Stimulated activated CD4-positive, alpha-beta T cell treated with anti-CD3 and anti-CD28 coated beads, TNF-alpha, amount 100 ng/mL, for 24 hours (primary cell): ENCODE data around the gene XRN1.
"Not testable (repeated sequence)": the region's sequence is repeated elsewhere in the genome, so short reads cannot be mapped to it uniquely, and the experiment has no call there.

Source experiments
- DNase-seq, 3 experiments: peaks; one replicate each; pipeline ENCODE4 v3.0.0-alpha.2; 2020; ENCODE audit warnings: low read depth in 3 of 3

The XRN1 gene

GRCh38 chr3:142447852-142448823 is at the start of gene XRN1:
XRN1 (minus strand) TSS chr3:142448037; CDS start chr3:142447944, 93 bp downstream.
- DNase-seq: peak; percentile 84 to 92 (median 90)

- DNase-seq: no peak
These were observed 47.3 kb upstream of the XRN1 start for GRCh38 chr3:142495103-142495502.

DNA sequence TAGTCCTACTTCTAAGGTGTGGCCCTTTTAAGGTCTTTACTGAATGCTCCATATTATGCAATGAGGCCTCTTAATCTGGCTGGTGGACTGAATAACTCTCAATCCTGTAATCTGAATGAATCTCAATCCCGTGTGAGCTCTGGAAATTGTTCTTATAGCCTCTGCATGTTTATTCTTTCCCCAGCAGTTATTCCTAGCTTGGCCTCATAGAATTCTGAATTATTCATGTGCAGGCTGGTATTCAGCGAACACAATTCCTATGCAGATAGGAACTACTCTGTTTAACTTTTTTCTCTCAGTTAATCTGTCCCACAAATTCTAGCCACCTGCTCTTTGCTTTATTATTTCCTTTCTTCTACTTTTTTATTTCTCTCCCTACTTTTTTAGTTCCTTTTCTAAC is 44.3 kb upstream of the XRN1 start:
- no peak for DNase-seq

- no peak for DNase-seq
These were observed 41.9 kb upstream of the XRN1 start for GRCh38 chr3:142489572-142490323.

- DNase-seq: no peak
These were observed 37.1 kb upstream of the XRN1 start for GRCh38 chr3:142484912-142485435.

- no peak for DNase-seq
These were observed 33.4 kb upstream of the XRN1 start for GRCh38 chr3:142481196-142481595.

GRCh38 chr3:142470826-142471225 is 23.0 kb upstream of the XRN1 start:
- no peak for DNase-seq

GRCh38 chr3:142468456-142468855 is 20.6 kb upstream of the XRN1 start:
- DNase-seq: no peak

DNA sequence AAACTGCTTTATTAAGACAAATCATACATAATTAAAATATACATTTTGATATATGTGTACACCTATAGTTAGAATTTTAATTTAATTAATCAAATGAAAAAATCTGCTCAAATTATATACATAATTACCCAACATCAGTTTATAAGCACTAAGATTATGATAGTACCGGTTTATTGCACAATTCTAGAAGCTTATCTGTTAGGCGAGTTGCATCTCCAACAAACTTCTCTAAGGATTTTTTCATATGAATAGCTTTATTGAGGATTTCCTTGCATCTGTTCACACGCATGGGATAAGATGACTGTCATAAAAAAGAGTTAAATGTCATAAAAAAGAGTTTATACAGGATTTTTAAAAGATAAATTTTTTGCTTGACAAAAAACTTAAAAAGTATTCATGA is 19.9 kb upstream of the XRN1 start:
- no peak for DNase-seq

DNA sequence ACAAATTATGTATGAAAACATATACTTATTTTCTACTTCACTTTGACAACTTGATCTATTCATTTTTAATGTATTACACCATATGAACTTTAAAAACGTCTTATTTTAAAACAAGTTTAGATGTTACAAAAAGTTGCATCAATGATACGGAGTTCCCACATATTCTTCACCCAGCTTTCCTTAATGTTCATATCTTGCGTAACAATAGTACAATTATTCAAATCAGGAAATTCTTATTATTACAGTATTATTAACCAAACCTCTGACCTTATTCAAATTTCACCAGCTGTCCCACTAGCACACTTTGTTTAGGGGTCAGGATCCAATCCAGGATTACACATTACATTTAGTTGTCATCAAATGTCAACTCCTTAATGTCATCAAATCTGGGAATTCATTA is 12.9 kb upstream of the XRN1 start:
- no peak for DNase-seq

- no peak for DNase-seq
These were observed 12.1 kb upstream of the XRN1 start for GRCh38 chr3:142459929-142460328.

DNA sequence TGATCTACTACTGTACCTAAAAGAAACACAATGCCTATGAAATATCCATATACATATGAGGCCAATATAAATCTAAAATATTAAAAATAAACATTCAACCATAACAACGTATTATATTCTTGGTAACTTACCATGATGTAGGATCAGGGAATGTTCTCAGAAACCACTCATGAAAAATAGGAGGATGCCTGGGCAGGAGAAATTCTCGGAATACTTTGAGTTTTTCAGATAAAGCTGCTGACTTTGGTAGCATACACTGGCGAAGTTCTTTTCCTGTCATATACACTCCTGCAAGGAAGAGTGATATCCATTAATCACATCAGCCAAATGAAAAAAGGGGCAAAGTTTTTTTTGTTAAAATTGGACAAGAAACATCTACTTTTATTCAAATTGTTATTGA is 11.3 kb upstream of the XRN1 start:
- no peak for DNase-seq

GRCh38 chr3:142450881-142451280 is 3.0 kb upstream of the XRN1 start:
- DNase-seq: no peak

GRCh38 chr3:142450189-142450588 is 2.4 kb upstream of the XRN1 start:
- no peak for DNase-seq

DNA sequence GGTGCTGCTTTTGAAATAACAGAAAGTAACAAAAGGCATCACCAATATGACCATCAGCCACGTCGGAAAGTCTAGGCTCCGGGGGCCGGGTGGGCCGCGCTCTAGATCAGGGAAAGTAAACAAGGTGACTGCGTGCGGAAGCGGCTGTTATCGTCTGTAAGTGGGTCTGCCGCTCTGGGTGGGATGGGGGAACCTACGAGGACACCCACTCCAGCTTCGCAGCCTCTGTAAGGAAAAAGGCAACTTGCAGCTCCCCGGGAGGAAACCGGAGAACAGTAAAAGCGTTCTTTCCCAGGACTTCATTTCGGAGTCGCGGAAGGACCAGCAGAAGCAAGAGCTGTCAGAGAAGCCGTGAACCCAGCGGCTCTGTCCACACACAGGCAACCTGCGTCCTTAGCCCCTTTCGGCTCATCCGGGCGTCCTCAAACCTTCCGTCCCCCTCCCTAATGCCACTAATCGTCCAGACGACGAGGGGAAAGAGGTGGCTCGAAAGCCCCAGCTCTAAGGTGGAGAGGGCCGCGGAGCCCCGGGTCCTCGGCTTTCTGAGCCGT is 461 bp downstream of the XRN1 start:
- peak in 2 of 3 experiments; percentile 7 to 22 for DNase-seq

- DNase-seq: no peak
These were observed 2.0 kb downstream of the XRN1 start for GRCh38 chr3:142445816-142446254.

- DNase-seq: no peak
These were observed 3.5 kb downstream of the XRN1 start for GRCh38 chr3:142444343-142444742.

DNA sequence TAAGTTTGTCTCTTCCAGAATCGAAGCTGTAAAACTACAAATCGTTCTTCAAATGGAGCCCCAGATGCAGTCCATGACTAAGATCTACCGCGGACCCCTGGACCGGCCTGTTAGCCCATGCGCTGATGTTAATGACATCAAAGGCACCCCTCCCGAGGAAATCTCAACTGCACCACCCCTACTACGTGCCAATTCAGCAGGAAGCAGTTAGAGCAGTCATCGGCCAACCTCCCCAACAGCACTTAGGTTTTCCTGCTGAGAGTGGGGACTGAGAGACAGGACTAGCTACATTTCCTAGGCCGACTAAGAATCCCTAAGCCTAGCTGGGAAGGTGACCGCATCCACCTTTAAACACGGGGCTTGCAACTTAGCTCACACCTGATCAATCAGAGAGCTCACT is 4.8 kb downstream of the XRN1 start:
- DNase-seq: not testable (repeated sequence)

DNA sequence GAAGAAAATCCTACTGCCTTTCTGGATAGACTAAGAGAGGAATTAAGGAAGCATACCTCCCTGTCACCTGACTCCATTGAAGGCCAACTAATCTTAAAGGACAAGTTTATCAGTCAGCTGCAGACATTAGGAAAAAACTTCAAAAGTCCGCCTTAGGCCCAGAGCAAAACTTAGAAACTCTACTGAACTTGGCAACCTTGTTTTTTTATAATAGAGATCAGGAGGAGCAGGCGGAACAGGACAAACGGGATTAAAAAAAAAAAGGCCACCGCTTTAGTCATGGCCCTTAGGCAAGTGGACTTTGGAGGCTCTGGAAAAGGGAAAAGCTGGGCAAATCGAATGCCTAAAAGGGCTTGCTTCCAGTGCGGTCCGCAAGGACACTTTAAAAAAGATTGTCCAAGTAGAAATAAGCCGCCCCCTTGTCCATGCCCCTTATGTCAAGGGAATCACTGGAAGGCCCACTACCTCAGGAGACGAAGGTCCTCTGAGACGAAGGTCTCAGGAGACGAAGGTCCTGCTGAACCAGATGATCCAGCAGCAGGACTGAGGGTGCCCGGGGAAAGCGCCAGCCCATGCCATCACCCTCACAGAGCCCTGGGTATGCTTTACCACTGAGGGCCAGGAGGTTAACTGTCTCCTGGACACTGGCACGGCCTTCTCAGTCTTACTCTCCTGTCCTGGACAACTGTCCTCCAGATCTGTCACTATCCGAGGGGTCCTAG is 8.2 kb downstream of the XRN1 start:
- not testable (repeated sequence) for DNase-seq

- DNase-seq: not testable (repeated sequence)
These were observed 9.7 kb downstream of the XRN1 start for GRCh38 chr3:142438096-142438495.

- DNase-seq: no peak
These were observed 10.8 kb downstream of the XRN1 start for GRCh38 chr3:142436951-142437585.
